GM12891 (cell line): ENCODE measurements around the gene SLC1A1.
"Not testable (repeated sequence)": the region's sequence is repeated elsewhere in the genome, so short reads cannot be mapped to it uniquely, and the experiment has no call there.

ENCODE experiments used
- DNase-seq: peaks from one replicate; pipeline ENCODE4 v3.0.0; 2011; ENCODE audit warnings: low spot score; ENCODE audit not compliant: insufficient read length
- FAIRE-seq: peaks from 2 replicates; lab custom pipeline; 2011; peaks lifted over from hg19 to GRCh38; lab: Jason Lieb, UNC
- PAX5 ChIP-seq: IDR thresholded peaks from 2 replicates; pipeline ENCODE4 v1.6.1; 2011; ENCODE audit warnings: low read length, moderate library complexity, mild to moderate bottlenecking; ENCODE audit not compliant: insufficient read depth, severe bottlenecking
- POLR2A ChIP-seq: IDR thresholded peaks from 2 replicates; pipeline ENCODE4 v1.6.1; 2011; ENCODE audit warnings: low read depth, low read length, control low read depth
- POLR2AphosphoS5 ChIP-seq: IDR thresholded peaks from 2 replicates; pipeline ENCODE4 v1.6.1; 2011; ENCODE audit warnings: low read depth, low read length, control low read depth
- POU2F2 ChIP-seq: IDR thresholded peaks from 2 replicates; pipeline ENCODE4 v1.6.1; 2011; ENCODE audit warnings: low read depth, mild to moderate bottlenecking, control low read depth, low read length, moderate library complexity
- SPI1 ChIP-seq: IDR thresholded peaks from 2 replicates; pipeline ENCODE4 v1.6.1; 2011; ENCODE audit warnings: low read depth, low read length, control low read depth
- TAF1 ChIP-seq: IDR thresholded peaks from 2 replicates; pipeline ENCODE4 v1.6.1; 2011; ENCODE audit warnings: low read depth, low read length, control low read depth

SLC1A1 gene

DNA sequence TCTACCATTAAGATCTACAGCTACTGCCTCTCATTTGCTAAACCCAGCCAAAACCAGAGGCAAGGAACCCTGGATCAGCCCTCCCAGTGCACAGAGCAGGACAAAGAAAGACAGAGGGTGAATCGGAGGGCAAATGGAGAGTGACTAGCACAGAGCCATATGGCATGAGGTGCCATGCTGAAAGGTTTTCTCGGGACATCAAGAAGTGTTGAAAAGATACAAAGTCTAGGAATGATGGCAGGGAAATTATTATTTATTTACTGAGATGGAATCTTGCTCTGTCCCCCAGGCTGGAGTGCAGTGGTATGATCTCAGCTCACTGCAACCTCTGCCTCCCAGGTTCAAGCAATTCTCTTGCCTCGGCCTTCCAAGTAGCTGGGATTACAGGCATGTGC lies 19.3 kb downstream of the SLC1A1 start:
- FAIRE-seq, result no peak

GRCh38 chr9:4510546-4511322 lies 20.5 kb downstream of the SLC1A1 start:
- FAIRE-seq (no peak), DNase-seq (no peak)
- TF ChIP-seq SPI1 (no peak), POLR2A (no peak), POU2F2 (no peak), POLR2AphosphoS5 (no peak), PAX5 (no peak), TAF1 (no peak)

More for the DNA sequence above, 19.3 kb downstream of the SLC1A1 start:
- no peak for TF ChIP-seq POLR2A
- TF ChIP-seq TAF1, result no peak
- TF ChIP-seq POLR2AphosphoS5, result no peak
- no peak for TF ChIP-seq SPI1
- TF ChIP-seq PAX5, result no peak
- no peak for TF ChIP-seq POU2F2
- no peak for DNase-seq

- no peak for TF ChIP-seq POLR2AphosphoS5
- TF ChIP-seq POLR2A, result no peak
- no peak for TF ChIP-seq SPI1
- TF ChIP-seq POU2F2, result 0 out of 2 replicates have a peak, but pooled peaks have one; percentile 33
- no peak for TF ChIP-seq TAF1
- TF ChIP-seq PAX5, result peak; percentile 95
- peak; percentile 62 for FAIRE-seq
- DNase-seq, result no peak
These were observed 24.2 kb downstream of the SLC1A1 start for GRCh38 chr9:4514252-4515128.

GRCh38 chr9:4515958-4516375 lies 25.7 kb downstream of the SLC1A1 start:
- no peak for DNase-seq
- FAIRE-seq, result peak; percentile 70

DNA sequence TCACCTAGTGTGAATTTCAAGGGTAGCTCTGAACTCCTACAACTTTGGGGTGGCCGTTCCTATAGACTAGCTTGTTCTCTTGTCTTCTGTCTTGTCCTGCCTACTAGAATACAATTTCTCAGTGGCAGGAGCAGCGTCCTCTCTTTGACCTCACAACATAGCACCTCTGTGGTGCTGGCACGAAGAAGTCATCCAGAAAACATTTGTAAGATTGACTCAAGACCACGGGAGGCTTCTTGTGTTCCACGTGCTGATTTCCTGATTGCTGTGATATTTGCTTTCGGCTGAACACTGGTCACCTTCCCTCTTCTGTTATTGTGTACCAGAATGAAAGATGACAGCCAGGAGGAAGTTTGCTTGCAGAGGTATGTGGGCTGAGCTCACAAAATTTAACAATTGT lies 27.0 kb downstream of the SLC1A1 start:
- DNase-seq, result no peak
- FAIRE-seq, result no peak
- no peak for TF ChIP-seq POLR2AphosphoS5
- no peak for TF ChIP-seq PAX5
- TF ChIP-seq TAF1, result no peak
- no peak for TF ChIP-seq SPI1
- TF ChIP-seq POLR2A, result no peak
- TF ChIP-seq POU2F2, result no peak

More at GRCh38 chr9:4515958-4516375, 25.7 kb downstream of the SLC1A1 start:
- no peak for TF ChIP-seq POU2F2
- TF ChIP-seq TAF1, result no peak
- TF ChIP-seq SPI1, result peak; percentile 86

- DNase-seq (no peak), FAIRE-seq (no peak)
- TF ChIP-seq PAX5 (no peak), POU2F2 (no peak), SPI1 (no peak), TAF1 (no peak), POLR2AphosphoS5 (no peak), POLR2A (no peak)
These were observed 29.3 kb downstream of the SLC1A1 start for GRCh38 chr9:4519604-4520003.

GRCh38 chr9:4520055-4520454 lies 29.8 kb downstream of the SLC1A1 start:
- no peak for FAIRE-seq
- DNase-seq, result no peak
- no peak for TF ChIP-seq POLR2AphosphoS5
- no peak for TF ChIP-seq TAF1
- no peak for TF ChIP-seq SPI1
- TF ChIP-seq PAX5, result no peak
- no peak for TF ChIP-seq POU2F2
- no peak for TF ChIP-seq POLR2A

DNA sequence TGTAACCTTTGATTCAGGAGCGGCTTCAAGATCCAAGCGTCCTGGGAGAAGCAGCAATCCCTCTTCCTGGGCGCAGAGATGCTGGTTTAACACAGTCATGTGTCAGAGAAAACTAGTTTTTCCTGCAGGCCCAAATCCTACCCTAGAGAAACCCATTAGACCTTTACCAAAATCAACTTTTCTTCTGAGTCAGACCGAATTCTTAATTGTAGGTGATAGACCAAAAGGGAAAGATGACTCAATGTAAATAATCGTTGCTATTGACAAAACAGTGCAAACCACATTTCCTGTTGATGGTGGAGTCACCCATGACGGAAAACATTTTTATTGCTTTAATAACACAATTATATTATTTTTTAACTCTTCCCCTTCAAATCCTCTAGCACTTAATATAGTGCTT lies 40.1 kb downstream of the SLC1A1 start:
- no peak for TF ChIP-seq SPI1
- TF ChIP-seq PAX5, result no peak
- TF ChIP-seq POLR2A, result no peak
- no peak for TF ChIP-seq TAF1
- TF ChIP-seq POLR2AphosphoS5, result no peak
- TF ChIP-seq POU2F2, result no peak
- DNase-seq (no peak), FAIRE-seq (no peak)

- not testable (repeated sequence) for FAIRE-seq
These were observed 40.6 kb downstream of the SLC1A1 start for GRCh38 chr9:4530831-4531230.

DNA sequence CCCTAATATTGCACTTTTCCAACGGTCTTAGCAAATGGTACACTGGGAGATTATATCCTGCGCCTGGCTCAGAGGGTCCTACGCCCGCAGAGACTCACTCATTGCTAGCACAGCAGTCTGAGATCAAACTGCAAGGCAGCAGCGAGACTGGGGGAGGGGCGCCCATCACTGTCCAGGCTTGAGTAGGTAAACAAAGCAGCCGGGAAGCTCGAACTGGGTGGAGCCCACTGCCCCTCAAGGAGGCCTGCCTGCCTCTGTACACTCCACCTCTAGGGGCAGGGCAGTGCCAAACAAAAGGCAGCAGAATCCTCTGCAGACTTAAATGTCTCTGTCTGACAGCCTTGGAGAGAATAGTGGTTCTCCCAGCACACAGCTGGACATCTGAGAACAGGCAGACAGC lies 41.1 kb downstream of the SLC1A1 start:
- not testable (repeated sequence) for FAIRE-seq, DNase-seq

More at GRCh38 chr9:4530831-4531230, 40.6 kb downstream of the SLC1A1 start:
- not testable (repeated sequence) for DNase-seq

GRCh38 chr9:4533881-4534280 lies 43.6 kb downstream of the SLC1A1 start:
- not testable (repeated sequence) for FAIRE-seq, DNase-seq

DNA sequence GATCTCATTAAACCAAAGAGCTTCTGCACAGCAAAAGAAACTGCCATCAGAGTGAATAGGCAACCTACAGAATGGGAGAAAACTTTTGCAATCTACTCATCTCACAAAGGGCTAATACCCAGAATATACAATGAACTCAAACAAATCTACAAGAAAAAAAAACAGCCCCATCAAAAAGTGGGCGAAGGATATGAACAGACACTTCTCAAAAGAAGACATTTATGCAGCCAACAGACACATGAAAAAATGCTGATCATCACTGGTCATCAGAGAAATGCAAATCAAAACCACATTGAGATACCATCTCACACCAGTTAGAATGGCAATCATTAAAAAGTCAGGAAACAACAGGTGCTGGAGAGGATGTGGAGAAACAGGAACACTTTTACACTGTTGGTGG lies 45.9 kb downstream of the SLC1A1 start:
- not testable (repeated sequence) for DNase-seq, FAIRE-seq
